Neural progenitor cell (in vitro differentiated cells): ENCODE measurements around the gene FRMD7.

Experiments
- CTCF ChIP-seq: fragments of 200-600 bp; sonication (generic); IDR thresholded peaks from 2 replicates; pipeline ENCODE4 v1.5.1; 2017; ENCODE audit warnings: antibody characterized with exemption, mild to moderate bottlenecking
- EZH2 ChIP-seq: fragments of 200-600 bp; sonication (generic); IDR thresholded peaks from 2 replicates; pipeline ENCODE4 v1.6.1; 2017; ENCODE audit warnings: antibody characterized with exemption, mild to moderate bottlenecking, moderate library complexity

- no peak for TF ChIP-seq CTCF
- TF ChIP-seq EZH2: no peak
These were observed 37.2 kb upstream of the FRMD7 start for GRCh38 chrX:132165005-132165404.
